Endothelial cell of umbilical vein (primary cell): ENCODE data around the gene PNRC1.

Source experiments
- EZH2 ChIP-seq: IDR thresholded peaks from 2 replicates; pipeline ENCODE4 v1.6.1; 2012; ENCODE audit warnings: borderline replicate concordance, low read depth, mild to moderate bottlenecking, moderate library complexity, low read length, inconsistent platforms; ENCODE audit not compliant: severe bottlenecking
- FOS ChIP-seq: IDR thresholded peaks from 2 replicates; pipeline ENCODE4 v1.6.1; 2011; ENCODE audit warnings: mild to moderate bottlenecking, low read length, moderate library complexity, borderline replicate concordance; ENCODE audit not compliant: insufficient read depth
- GATA2 ChIP-seq: IDR thresholded peaks from 2 replicates; pipeline ENCODE4 v1.7.0; 2011; ENCODE audit warnings: low read depth, mild to moderate bottlenecking, moderate library complexity, mixed read lengths, low read length; ENCODE audit not compliant: insufficient read length, insufficient read depth
- MAX ChIP-seq: IDR thresholded peaks from 2 replicates; pipeline ENCODE4 v1.6.1; 2011; ENCODE audit not compliant: insufficient read depth, insufficient read length
- MYC ChIP-seq: IDR thresholded peaks from one replicate; pipeline ENCODE4 v1.6.1; 2011; ENCODE audit warnings: mild to moderate bottlenecking, low read depth, low read length
- POLR2A ChIP-seq: IDR thresholded peaks from 2 replicates; pipeline ENCODE4 v1.6.1; 2012; ENCODE audit warnings: low read depth, mild to moderate bottlenecking, control low read depth, low read length
- POLR2AphosphoS5 ChIP-seq: IDR thresholded peaks from 2 replicates; pipeline ENCODE4 v1.6.1; 2012; ENCODE audit warnings: low read depth, mild to moderate bottlenecking, control low read depth, low read length, moderate library complexity; ENCODE audit not compliant: insufficient read depth
- TF ChIP-seq, protein P1 (sequence below), 2 donors: IDR thresholded peaks; 1 replicate in 1 of 2; 2 replicates in 1 of 2; pipeline ENCODE4 v1.5.1; 2011; ENCODE audit warnings: low read length in 2 of 2, mild to moderate bottlenecking in 2 of 2, moderate library complexity in 2 of 2, control low read depth in 1 of 2, inconsistent platforms in 1 of 2, low read depth in 1 of 2; ENCODE audit not compliant: insufficient read depth in 1 of 2; ENCODE audit errors: extremely low read depth in 1 of 2

DNA sequence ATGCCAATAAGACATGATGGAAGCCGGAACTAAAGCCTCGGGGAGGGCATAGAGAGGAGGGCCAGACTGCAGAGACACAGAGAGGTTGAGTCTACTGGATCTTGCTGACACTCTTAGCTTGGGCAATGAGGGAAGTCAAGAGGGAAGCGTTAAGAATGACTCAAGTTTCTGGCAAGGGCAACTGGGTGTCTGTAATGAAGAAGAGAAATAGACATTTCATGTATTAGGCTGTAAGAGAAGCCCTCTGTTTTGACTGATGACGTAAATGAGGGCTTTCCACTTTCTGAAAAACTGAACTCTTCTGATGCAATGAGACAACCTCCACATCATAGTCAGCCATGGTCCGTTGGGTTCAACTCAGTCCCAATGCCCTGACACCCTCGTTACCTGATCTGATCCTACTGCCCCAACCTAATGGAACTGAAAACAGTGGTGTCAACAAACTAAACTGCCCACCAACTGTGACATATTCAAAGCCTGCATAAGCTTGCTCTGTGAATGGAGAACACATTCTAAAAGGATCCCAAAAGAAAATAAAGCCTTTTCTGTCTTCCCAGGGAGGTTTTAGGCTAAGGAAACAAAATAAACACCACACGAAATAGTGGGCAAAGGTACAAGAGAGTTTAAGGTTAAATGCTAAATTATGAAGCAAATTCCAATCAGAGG is 45.8 kb upstream of the PNRC1 start:
- no peak for TF ChIP-seq POLR2AphosphoS5
- TF ChIP-seq POLR2A, result no peak
- TF ChIP-seq, protein P1, sequence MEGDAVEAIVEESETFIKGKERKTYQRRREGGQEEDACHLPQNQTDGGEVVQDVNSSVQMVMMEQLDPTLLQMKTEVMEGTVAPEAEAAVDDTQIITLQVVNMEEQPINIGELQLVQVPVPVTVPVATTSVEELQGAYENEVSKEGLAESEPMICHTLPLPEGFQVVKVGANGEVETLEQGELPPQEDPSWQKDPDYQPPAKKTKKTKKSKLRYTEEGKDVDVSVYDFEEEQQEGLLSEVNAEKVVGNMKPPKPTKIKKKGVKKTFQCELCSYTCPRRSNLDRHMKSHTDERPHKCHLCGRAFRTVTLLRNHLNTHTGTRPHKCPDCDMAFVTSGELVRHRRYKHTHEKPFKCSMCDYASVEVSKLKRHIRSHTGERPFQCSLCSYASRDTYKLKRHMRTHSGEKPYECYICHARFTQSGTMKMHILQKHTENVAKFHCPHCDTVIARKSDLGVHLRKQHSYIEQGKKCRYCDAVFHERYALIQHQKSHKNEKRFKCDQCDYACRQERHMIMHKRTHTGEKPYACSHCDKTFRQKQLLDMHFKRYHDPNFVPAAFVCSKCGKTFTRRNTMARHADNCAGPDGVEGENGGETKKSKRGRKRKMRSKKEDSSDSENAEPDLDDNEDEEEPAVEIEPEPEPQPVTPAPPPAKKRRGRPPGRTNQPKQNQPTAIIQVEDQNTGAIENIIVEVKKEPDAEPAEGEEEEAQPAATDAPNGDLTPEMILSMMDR (IDR thresholded peaks at IDR 0.05; ENCODE audit: extremely low read depth in 1 of 2, insufficient read depth in 1 of 2, low read depth in 1 of 2, low read length in 2 of 2), result no peak
- no peak for TF ChIP-seq EZH2
- no peak for TF ChIP-seq FOS
- TF ChIP-seq MAX, result no peak
- no peak for TF ChIP-seq MYC
- TF ChIP-seq GATA2, result no peak
